Measurements from ENCODE around the gene CAMK2A. TPM values are rescaled to one million over a fixed set of nuclear protein-coding genes. Genes with fewer than 3 reads are reported as not detected.

CAMK2A gene
- total and polyA plus RNA-seq, 2 experiments from 2014 or later = 0.18 TPM; not detected in 1

DNA sequence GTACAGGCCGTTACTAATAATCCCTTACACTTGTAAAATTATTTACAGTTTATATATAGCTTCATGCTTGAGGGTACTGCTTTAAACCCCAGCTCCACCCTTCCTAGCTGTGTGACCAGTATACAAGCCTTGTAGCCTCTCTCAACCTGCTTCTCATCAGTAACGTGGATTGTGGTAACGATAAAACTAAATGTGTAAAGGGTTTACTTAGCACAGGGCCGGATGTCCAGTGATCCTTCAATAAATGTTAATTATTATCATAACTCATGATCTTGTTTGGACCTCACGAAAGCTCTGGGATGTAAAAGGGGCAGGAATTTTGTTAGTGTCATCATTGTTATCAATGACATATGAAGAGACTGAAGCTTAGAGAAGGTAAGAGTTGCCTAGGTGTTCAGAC is 20.7 kb upstream of the CAMK2A start:
- no peaks in the 10 kb centered on the region for H3K9me3 Mint-ChIP-seq
- Histone ChIP-seq H3K79me2 (replicated peaks; ENCODE audit: insufficient read depth) (no peaks in the 10 kb centered on the region), H3K27ac (ENCODE audit: low read depth) (no peak overlapping the region), H3K27me3 (ENCODE audit: insufficient read depth) (no peaks in the 10 kb centered on the region), H3K36me3 (ENCODE audit: insufficient read depth) (no peaks in the 10 kb centered on the region), H3K4me2 (no peak overlapping the region), H3F3A (replicated peaks; ENCODE audit: low read depth) (no peaks in the 10 kb centered on the region), H4K20me1 (replicated peaks; ENCODE audit: insufficient read depth) (no peaks in the 10 kb centered on the region), H3K4me3 (no peak overlapping the region), H3K9me2 (ENCODE audit: insufficient read depth) (no peaks in the 10 kb centered on the region), H2AFZ (no peak overlapping the region), H3K4me1 (ENCODE audit: insufficient read depth) (peaks cover 14% of the 10 kb centered on the region)
- H3K4me1 Mint-ChIP-seq = peaks cover 20% of the 10 kb centered on the region
- no peaks in the 10 kb centered on the region for H3K36me3 Mint-ChIP-seq (ENCODE audit: low read depth)
- H3K27me3 Mint-ChIP-seq (ENCODE audit: insufficient read depth, low read depth, poor library complexity) = peaks cover 3% of the 10 kb centered on the region
- no peak overlapping the region for H3K4me3 Mint-ChIP-seq
- H3K27ac Mint-ChIP-seq = no peak overlapping the region
- DNase-seq (ENCODE audit: low spot score) = no peak
- no peak for ATAC-seq
- TF ChIP-seq CREB1 (CRISPR knock-in tag; IDR thresholded peaks at IDR 0.05; ENCODE audit: low read depth) (no peak), ZNF114 (CRISPR knock-in tag; IDR thresholded peaks at IDR 0.05) (no peak), ZNF331 (CRISPR knock-in tag; IDR thresholded peaks at IDR 0.05; ENCODE audit: low read depth) (no peak), EZH2 (IDR thresholded peaks at IDR 0.05; ENCODE audit: low read depth, unreplicated experiment) (no peak), POLR2AphosphoS5 (IDR thresholded peaks at IDR 0.05; ENCODE audit: low read depth) (no peak), NANOG (IDR thresholded peaks at IDR 0.05; ENCODE audit: borderline replicate concordance) (no peak), EZH2phosphoT487 (IDR thresholded peaks at IDR 0.05; ENCODE audit: unreplicated experiment) (no peak), STAT1 (IDR thresholded peaks at IDR 0.05; ENCODE audit: unreplicated experiment) (no peak), JUNB (IDR thresholded peaks at IDR 0.05; ENCODE audit: unreplicated experiment) (no peak)
- TF ChIP-seq, protein P1, sequence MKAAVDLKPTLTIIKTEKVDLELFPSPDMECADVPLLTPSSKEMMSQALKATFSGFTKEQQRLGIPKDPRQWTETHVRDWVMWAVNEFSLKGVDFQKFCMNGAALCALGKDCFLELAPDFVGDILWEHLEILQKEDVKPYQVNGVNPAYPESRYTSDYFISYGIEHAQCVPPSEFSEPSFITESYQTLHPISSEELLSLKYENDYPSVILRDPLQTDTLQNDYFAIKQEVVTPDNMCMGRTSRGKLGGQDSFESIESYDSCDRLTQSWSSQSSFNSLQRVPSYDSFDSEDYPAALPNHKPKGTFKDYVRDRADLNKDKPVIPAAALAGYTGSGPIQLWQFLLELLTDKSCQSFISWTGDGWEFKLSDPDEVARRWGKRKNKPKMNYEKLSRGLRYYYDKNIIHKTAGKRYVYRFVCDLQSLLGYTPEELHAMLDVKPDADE (IDR thresholded peaks at IDR 0.05) = no peak
- TF ChIP-seq, protein P2, sequence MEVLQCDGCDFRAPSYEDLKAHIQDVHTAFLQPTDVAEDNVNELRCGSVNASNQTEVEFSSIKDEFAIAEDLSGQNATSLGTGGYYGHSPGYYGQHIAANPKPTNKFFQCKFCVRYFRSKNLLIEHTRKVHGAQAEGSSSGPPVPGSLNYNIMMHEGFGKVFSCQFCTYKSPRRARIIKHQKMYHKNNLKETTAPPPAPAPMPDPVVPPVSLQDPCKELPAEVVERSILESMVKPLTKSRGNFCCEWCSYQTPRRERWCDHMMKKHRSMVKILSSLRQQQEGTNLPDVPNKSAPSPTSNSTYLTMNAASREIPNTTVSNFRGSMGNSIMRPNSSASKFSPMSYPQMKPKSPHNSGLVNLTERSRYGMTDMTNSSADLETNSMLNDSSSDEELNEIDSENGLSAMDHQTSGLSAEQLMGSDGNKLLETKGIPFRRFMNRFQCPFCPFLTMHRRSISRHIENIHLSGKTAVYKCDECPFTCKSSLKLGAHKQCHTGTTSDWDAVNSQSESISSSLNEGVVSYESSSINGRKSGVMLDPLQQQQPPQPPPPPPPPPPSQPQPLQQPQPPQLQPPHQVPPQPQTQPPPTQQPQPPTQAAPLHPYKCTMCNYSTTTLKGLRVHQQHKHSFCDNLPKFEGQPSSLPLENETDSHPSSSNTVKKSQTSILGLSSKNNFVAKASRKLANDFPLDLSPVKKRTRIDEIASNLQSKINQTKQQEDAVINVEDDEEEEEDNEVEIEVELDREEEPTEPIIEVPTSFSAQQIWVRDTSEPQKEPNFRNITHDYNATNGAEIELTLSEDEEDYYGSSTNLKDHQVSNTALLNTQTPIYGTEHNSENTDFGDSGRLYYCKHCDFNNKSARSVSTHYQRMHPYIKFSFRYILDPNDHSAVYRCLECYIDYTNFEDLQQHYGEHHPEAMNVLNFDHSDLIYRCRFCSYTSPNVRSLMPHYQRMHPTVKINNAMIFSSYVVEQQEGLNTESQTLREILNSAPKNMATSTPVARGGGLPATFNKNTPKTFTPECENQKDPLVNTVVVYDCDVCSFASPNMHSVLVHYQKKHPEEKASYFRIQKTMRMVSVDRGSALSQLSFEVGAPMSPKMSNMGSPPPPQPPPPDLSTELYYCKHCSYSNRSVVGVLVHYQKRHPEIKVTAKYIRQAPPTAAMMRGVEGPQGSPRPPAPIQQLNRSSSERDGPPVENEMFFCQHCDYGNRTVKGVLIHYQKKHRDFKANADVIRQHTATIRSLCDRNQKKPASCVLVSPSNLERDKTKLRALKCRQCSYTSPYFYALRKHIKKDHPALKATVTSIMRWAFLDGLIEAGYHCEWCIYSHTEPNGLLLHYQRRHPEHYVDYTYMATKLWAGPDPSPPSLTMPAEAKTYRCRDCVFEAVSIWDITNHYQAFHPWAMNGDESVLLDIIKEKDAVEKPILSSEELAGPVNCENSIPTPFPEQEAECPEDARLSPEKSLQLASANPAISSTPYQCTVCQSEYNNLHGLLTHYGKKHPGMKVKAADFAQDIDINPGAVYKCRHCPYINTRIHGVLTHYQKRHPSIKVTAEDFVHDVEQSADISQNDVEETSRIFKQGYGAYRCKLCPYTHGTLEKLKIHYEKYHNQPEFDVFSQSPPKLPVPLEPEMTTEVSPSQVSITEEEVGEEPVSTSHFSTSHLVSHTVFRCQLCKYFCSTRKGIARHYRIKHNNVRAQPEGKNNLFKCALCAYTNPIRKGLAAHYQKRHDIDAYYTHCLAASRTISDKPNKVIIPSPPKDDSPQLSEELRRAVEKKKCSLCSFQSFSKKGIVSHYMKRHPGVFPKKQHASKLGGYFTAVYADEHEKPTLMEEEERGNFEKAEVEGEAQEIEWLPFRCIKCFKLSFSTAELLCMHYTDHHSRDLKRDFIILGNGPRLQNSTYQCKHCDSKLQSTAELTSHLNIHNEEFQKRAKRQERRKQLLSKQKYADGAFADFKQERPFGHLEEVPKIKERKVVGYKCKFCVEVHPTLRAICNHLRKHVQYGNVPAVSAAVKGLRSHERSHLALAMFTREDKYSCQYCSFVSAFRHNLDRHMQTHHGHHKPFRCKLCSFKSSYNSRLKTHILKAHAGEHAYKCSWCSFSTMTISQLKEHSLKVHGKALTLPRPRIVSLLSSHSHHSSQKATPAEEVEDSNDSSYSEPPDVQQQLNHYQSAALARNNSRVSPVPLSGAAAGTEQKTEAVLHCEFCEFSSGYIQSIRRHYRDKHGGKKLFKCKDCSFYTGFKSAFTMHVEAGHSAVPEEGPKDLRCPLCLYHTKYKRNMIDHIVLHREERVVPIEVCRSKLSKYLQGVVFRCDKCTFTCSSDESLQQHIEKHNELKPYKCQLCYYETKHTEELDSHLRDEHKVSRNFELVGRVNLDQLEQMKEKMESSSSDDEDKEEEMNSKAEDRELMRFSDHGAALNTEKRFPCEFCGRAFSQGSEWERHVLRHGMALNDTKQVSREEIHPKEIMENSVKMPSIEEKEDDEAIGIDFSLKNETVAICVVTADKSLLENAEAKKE (CRISPR knock-in tag; IDR thresholded peaks at IDR 0.05) = no peak
- TF ChIP-seq, protein P3, sequence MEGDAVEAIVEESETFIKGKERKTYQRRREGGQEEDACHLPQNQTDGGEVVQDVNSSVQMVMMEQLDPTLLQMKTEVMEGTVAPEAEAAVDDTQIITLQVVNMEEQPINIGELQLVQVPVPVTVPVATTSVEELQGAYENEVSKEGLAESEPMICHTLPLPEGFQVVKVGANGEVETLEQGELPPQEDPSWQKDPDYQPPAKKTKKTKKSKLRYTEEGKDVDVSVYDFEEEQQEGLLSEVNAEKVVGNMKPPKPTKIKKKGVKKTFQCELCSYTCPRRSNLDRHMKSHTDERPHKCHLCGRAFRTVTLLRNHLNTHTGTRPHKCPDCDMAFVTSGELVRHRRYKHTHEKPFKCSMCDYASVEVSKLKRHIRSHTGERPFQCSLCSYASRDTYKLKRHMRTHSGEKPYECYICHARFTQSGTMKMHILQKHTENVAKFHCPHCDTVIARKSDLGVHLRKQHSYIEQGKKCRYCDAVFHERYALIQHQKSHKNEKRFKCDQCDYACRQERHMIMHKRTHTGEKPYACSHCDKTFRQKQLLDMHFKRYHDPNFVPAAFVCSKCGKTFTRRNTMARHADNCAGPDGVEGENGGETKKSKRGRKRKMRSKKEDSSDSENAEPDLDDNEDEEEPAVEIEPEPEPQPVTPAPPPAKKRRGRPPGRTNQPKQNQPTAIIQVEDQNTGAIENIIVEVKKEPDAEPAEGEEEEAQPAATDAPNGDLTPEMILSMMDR (conservative IDR thresholded peaks at IDR 0.05; ENCODE audit: low read depth in 2 of 2) = no peak
- TF ChIP-seq, protein P4, sequence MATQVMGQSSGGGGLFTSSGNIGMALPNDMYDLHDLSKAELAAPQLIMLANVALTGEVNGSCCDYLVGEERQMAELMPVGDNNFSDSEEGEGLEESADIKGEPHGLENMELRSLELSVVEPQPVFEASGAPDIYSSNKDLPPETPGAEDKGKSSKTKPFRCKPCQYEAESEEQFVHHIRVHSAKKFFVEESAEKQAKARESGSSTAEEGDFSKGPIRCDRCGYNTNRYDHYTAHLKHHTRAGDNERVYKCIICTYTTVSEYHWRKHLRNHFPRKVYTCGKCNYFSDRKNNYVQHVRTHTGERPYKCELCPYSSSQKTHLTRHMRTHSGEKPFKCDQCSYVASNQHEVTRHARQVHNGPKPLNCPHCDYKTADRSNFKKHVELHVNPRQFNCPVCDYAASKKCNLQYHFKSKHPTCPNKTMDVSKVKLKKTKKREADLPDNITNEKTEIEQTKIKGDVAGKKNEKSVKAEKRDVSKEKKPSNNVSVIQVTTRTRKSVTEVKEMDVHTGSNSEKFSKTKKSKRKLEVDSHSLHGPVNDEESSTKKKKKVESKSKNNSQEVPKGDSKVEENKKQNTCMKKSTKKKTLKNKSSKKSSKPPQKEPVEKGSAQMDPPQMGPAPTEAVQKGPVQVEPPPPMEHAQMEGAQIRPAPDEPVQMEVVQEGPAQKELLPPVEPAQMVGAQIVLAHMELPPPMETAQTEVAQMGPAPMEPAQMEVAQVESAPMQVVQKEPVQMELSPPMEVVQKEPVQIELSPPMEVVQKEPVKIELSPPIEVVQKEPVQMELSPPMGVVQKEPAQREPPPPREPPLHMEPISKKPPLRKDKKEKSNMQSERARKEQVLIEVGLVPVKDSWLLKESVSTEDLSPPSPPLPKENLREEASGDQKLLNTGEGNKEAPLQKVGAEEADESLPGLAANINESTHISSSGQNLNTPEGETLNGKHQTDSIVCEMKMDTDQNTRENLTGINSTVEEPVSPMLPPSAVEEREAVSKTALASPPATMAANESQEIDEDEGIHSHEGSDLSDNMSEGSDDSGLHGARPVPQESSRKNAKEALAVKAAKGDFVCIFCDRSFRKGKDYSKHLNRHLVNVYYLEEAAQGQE (IDR thresholded peaks at IDR 0.05; ENCODE audit: unreplicated experiment) = no peak
